ENCODE measurements around the gene C1orf167.

C1orf167 gene

GRCh38 chr1:11736746-11737639, 25.0 kb upstream of the C1orf167 start:
- Histone ChIP-seq H3K4me2 (ENCODE audit: low read length) (peak overlapping the region; percentile 94), H3K36me3 (replicated peaks; ENCODE audit: low read depth, low read length) (no peaks in the 10 kb centered on the region), H3K9me3 (ENCODE audit: insufficient read depth, low read length) (no peaks in the 10 kb centered on the region), H3K79me2 (ENCODE audit: low read length) (no peaks in the 10 kb centered on the region), H2AFZ (ENCODE audit: low read depth, low read length) (peak overlapping the region; percentile 83), H3K27ac (ENCODE audit: low read length) (no peak overlapping the region), H3K9ac (ENCODE audit: low read length) (peak overlapping the region; percentile 86), H3K4me3 (ENCODE audit: low read length) (peak overlapping the region; percentile 97), H3K27me3 (ENCODE audit: low read depth, low read length) (no peaks in the 10 kb centered on the region), H3K4me1 (ENCODE audit: low read length) (peaks cover 10% of the 10 kb centered on the region), H4K20me1 (ENCODE audit: insufficient read depth, low read length) (no peaks in the 10 kb centered on the region)
- TF ChIP-seq CTCF (IDR thresholded peaks at IDR 0.05; ENCODE audit: low read depth, low read length) (no peak), EZH2phosphoT487 (IDR thresholded peaks at IDR 0.05; ENCODE audit: low read depth) (no peak)

GRCh38 chr1:11738096-11738495, 23.9 kb upstream of the C1orf167 start:
- H3K4me2 ChIP-seq (ENCODE audit: low read length) = no peak overlapping the region
- H3K4me1 ChIP-seq (ENCODE audit: low read length) = peaks cover 10% of the 10 kb centered on the region
- no peak overlapping the region for H3K9ac ChIP-seq (ENCODE audit: low read length)
- TF ChIP-seq EZH2phosphoT487 (IDR thresholded peaks at IDR 0.05; ENCODE audit: low read depth) (no peak), CTCF (IDR thresholded peaks at IDR 0.05; ENCODE audit: low read depth, low read length) (no peak)
- H3K4me3 ChIP-seq (ENCODE audit: low read length) = no peak overlapping the region
- no peaks in the 10 kb centered on the region for H3K36me3 ChIP-seq (replicated peaks; ENCODE audit: low read depth, low read length)
- no peak overlapping the region for H2AFZ ChIP-seq (ENCODE audit: low read depth, low read length)
- H3K9me3 ChIP-seq (ENCODE audit: insufficient read depth, low read length) = no peaks in the 10 kb centered on the region
- H3K79me2 ChIP-seq (ENCODE audit: low read length) = no peaks in the 10 kb centered on the region
- no peak overlapping the region for H3K27ac ChIP-seq (ENCODE audit: low read length)
- no peaks in the 10 kb centered on the region for H4K20me1 ChIP-seq (ENCODE audit: insufficient read depth, low read length)
- no peaks in the 10 kb centered on the region for H3K27me3 ChIP-seq (ENCODE audit: low read depth, low read length)

GRCh38 chr1:11738783-11739182, 23.2 kb upstream of the C1orf167 start:
- no peaks in the 10 kb centered on the region for H3K27me3 ChIP-seq (ENCODE audit: low read depth, low read length)
- no peak overlapping the region for H3K9ac ChIP-seq (ENCODE audit: low read length)
- H3K4me1 ChIP-seq (ENCODE audit: low read length) = peaks cover 10% of the 10 kb centered on the region
- no peak overlapping the region for H3K4me3 ChIP-seq (ENCODE audit: low read length)
- no peak overlapping the region for H3K4me2 ChIP-seq (ENCODE audit: low read length)
- no peak overlapping the region for H2AFZ ChIP-seq (ENCODE audit: low read depth, low read length)
- no peak for TF ChIP-seq CTCF (IDR thresholded peaks at IDR 0.05; ENCODE audit: low read depth, low read length)
- TF ChIP-seq EZH2phosphoT487 (IDR thresholded peaks at IDR 0.05; ENCODE audit: low read depth) = no peak
- H4K20me1 ChIP-seq (ENCODE audit: insufficient read depth, low read length) = no peaks in the 10 kb centered on the region
- H3K9me3 ChIP-seq (ENCODE audit: insufficient read depth, low read length) = no peaks in the 10 kb centered on the region
- H3K27ac ChIP-seq (ENCODE audit: low read length) = no peak overlapping the region
- no peaks in the 10 kb centered on the region for H3K36me3 ChIP-seq (replicated peaks; ENCODE audit: low read depth, low read length)
- H3K79me2 ChIP-seq (ENCODE audit: low read length) = no peaks in the 10 kb centered on the region

- no peaks in the 10 kb centered on the region for H4K20me1 ChIP-seq (ENCODE audit: insufficient read depth, low read length)
- H3K4me2 ChIP-seq (ENCODE audit: low read length) = no peak overlapping the region
- H3K27me3 ChIP-seq (ENCODE audit: low read depth, low read length) = no peaks in the 10 kb centered on the region
- no peaks in the 10 kb centered on the region for H3K79me2 ChIP-seq (ENCODE audit: low read length)
- H3K36me3 ChIP-seq (replicated peaks; ENCODE audit: low read depth, low read length) = no peaks in the 10 kb centered on the region
- H3K27ac ChIP-seq (ENCODE audit: low read length) = no peak overlapping the region
- H3K9me3 ChIP-seq (ENCODE audit: insufficient read depth, low read length) = no peaks in the 10 kb centered on the region
- no peak overlapping the region for H2AFZ ChIP-seq (ENCODE audit: low read depth, low read length)
- H3K4me1 ChIP-seq (ENCODE audit: low read length) = peaks cover 10% of the 10 kb centered on the region
- TF ChIP-seq EZH2phosphoT487 (IDR thresholded peaks at IDR 0.05; ENCODE audit: low read depth) = no peak
- no peak for TF ChIP-seq CTCF (IDR thresholded peaks at IDR 0.05; ENCODE audit: low read depth, low read length)
- no peak overlapping the region for H3K9ac ChIP-seq (ENCODE audit: low read length)
- no peak overlapping the region for H3K4me3 ChIP-seq (ENCODE audit: low read length)
These were observed 21.5 kb upstream of the C1orf167 start for GRCh38 chr1:11740258-11741192.

Measured in OCI-LY3 (cell line).